CD4-positive, CD25-positive, alpha-beta regulatory T cell (primary cell): ENCODE measurements around the gene DHRS7B. TPM values are rescaled to one million over a fixed set of nuclear protein-coding genes. Genes with fewer than 3 reads are reported as not detected.

Source experiments
- ATAC-seq, 2 donors: fragments of 150-1000 bp; cut with Tn5 transposase; one replicate each; pipeline ENCODE4 v1.10.0; 2021; ENCODE audit warnings: low read depth in 2 of 2, moderate number of reproducible peaks in 2 of 2, moderate library complexity in 1 of 2
- DNase-seq, 3 donors: peaks; one replicate each; pipeline versions ENCODE4 v3.0.0 to v3.0.0-alpha.2; 2012 to 2022; ENCODE audit warnings: mixed read lengths in 1 of 3
- H3K27ac ChIP-seq: one replicate; pipeline ENCODE4 v1.7.0; 2013; ENCODE audit warnings: mild to moderate bottlenecking, low read length; ENCODE audit not compliant: insufficient read depth, poor library complexity, severe bottlenecking
- H3K27me3 ChIP-seq: one replicate; pipeline ENCODE4 v1.7.0; 2013; ENCODE audit warnings: low read length; ENCODE audit not compliant: control insufficient read depth, insufficient read depth
- H3K36me3 ChIP-seq: one replicate; pipeline ENCODE4 v1.7.0; 2013; ENCODE audit warnings: mild to moderate bottlenecking, low read length, moderate library complexity; ENCODE audit not compliant: control insufficient read depth, insufficient read depth
- H3K4me1 ChIP-seq: 2 replicates; pipeline ENCODE4 v1.7.0; 2013; ENCODE audit warnings: mild to moderate bottlenecking, low read length; ENCODE audit not compliant: insufficient read depth, control insufficient read depth, poor library complexity, severe bottlenecking
- H3K4me3 ChIP-seq: one replicate; pipeline ENCODE4 v1.7.0; 2013; ENCODE audit warnings: low read depth, mild to moderate bottlenecking, low read length, moderate library complexity
- H3K9me3 ChIP-seq, 2 experiments: 1 replicate in 1 of 2; 2 replicates in 1 of 2; pipeline ENCODE4 v1.7.0; 2013; ENCODE audit warnings: low read length in 2 of 2, mild to moderate bottlenecking in 1 of 2, moderate library complexity in 1 of 2; ENCODE audit not compliant: control insufficient read depth in 2 of 2
- H3K27ac Mint-ChIP-seq, 3 donors: one replicate each; pipeline ENCODE4 v1.8.0; 2020 to 2022; ENCODE audit warnings: mild to moderate bottlenecking in 3 of 3, mixed read lengths in 3 of 3, moderate library complexity in 2 of 3
- H3K27me3 Mint-ChIP-seq: one replicate; pipeline ENCODE4 v1.8.0; 2022; ENCODE audit warnings: mild to moderate bottlenecking, mixed read lengths
- H3K36me3 Mint-ChIP-seq: one replicate; pipeline ENCODE4 v1.8.0; 2020; ENCODE audit warnings: mixed read lengths
- H3K4me1 Mint-ChIP-seq, 4 donors: one replicate each; pipeline ENCODE4 v1.8.0; 2020 to 2022; ENCODE audit warnings: mixed read lengths in 4 of 4, mild to moderate bottlenecking in 1 of 4
- H3K4me3 Mint-ChIP-seq, 4 donors: one replicate each; pipeline ENCODE4 v1.8.0; 2020 to 2022; ENCODE audit warnings: mild to moderate bottlenecking in 4 of 4, mixed read lengths in 4 of 4, moderate library complexity in 3 of 4
- H3K9me3 Mint-ChIP-seq, 7 donors: one replicate each; pipeline ENCODE4 v1.8.0; 2020 to 2022; ENCODE audit warnings: mixed read lengths in 7 of 7, mild to moderate bottlenecking in 3 of 7, moderate library complexity in 2 of 7
- polyA plus RNA-seq, 4 donors: library from polyadenylated mRNA; unstranded; fragments of 300-500 nt; fragmentation: Illumina TruSeq; gene quantifications; one replicate each; pipeline ENCODE4 v1.2.3, GENCODE V29; 2021
- total RNA-seq: library from RNA; stranded (reverse); gene quantifications from one replicate; pipeline ENCODE4 v1.2.3, GENCODE V29; 2022

Gene DHRS7B
- total and polyA plus RNA-seq, 5 donors from 2014 or later: 7.6 to 17.2 (median 12.2) TPM

- Histone ChIP-seq H3K36me3 (peaks cover 3% of the 10 kb centered on the region), H3K27me3 (no peaks in the 10 kb centered on the region), H3K4me3 (no peak overlapping the region), H3K4me1 (no peaks in the 10 kb centered on the region), H3K27ac (no peak overlapping the region), H3K9me3 (no peaks in the 10 kb centered on the region)
- Mint-ChIP-seq H3K4me1 (peaks cover 0 to 12% (median 4%) of the 10 kb centered on the region in 4 donors), H3K4me3 (peak overlapping the region in 1 of 4 donors; percentile 37), H3K9me3 (peaks cover 0 to 4% (median 0%) of the 10 kb centered on the region in 7 donors), H3K27me3 (no peaks in the 10 kb centered on the region), H3K27ac (no peak overlapping the region), H3K36me3 (no peaks in the 10 kb centered on the region)
- peak in 1 of 3 donors; percentile 35 for DNase-seq
- peak in 1 of 2 donors; percentile 32 for ATAC-seq
Observed at GRCh38 chr17:21239680-21240368, 113.1 kb downstream of the DHRS7B start.

DNA sequence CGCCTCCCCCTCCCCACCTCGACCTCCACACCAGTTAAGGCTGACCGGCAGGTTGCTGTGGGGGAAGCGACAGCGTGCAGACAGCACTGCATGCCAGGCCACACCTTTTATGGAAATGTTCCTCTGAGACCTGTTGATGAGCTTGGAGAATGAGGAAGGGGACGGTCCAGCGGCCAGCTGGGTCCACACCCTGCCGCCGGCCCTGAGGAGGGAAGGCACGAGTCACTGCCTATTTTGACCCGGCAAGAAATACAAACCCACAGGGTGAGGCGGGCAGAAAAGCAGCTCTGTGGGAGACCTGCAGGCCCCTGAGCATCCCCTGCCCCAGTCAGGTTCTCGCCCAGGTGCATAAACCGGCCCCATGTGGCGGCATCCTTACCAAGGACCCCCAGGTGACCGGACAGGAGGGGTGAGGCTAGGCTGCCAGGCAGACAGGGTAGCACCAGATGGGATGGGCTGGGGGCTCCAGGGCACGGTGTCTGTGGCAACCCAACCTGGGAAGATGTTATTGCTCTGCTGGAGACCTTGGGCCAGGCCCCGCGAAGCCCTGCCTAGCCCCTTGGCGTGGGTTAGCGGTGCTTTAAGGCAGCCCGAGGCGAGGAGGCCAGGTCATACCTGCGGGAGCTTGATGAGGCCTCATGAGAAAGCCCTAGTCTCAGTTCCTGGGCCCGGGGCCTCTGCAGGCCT, 113.7 kb downstream of the DHRS7B start:
- no peaks in the 10 kb centered on the region for H3K36me3 Mint-ChIP-seq
- ATAC-seq: no peak
- Histone ChIP-seq H3K27ac (no peak overlapping the region), H3K9me3 (no peaks in the 10 kb centered on the region), H3K36me3 (peaks cover 3% of the 10 kb centered on the region), H3K4me1 (no peaks in the 10 kb centered on the region), H3K27me3 (no peaks in the 10 kb centered on the region), H3K4me3 (no peak overlapping the region)
- H3K27ac Mint-ChIP-seq: no peak overlapping the region
- no peak overlapping the region for H3K4me3 Mint-ChIP-seq
- DNase-seq: no peak
- peaks cover 0 to 4% (median 0%) of the 10 kb centered on the region in 7 donors for H3K9me3 Mint-ChIP-seq
- peaks cover 0 to 19% (median 7%) of the 10 kb centered on the region in 4 donors for H3K4me1 Mint-ChIP-seq
- no peaks in the 10 kb centered on the region for H3K27me3 Mint-ChIP-seq

Other genes with a start within 250 kb of the DHRS7B start
- gene USP22, start 84.0 kb upstream of the DHRS7B start, total RNA-seq: 152 TPM
- 10 to 100 TPM; 32.1 to 39.8 (median 37.9) TPM for gene USP22, start 84.0 kb upstream of the DHRS7B start, polyA plus RNA-seq
- gene TMEM11, start 87.2 kb downstream of the DHRS7B start, total RNA-seq: 16.1 TPM
- 10 to 100 TPM; 30.8 to 50.3 (median 45.6) TPM for gene TMEM11, start 87.2 kb downstream of the DHRS7B start, polyA plus RNA-seq
- 12.7 TPM for gene NATD1, start 126.4 kb downstream of the DHRS7B start, total RNA-seq
- gene NATD1, start 126.4 kb downstream of the DHRS7B start, polyA plus RNA-seq: 1 to 10 TPM; 2.8 to 4.6 (median 2.8) TPM
- 70.6 TPM for gene MAP2K3, start 157.7 kb downstream of the DHRS7B start, total RNA-seq
- 10 to 100 TPM; 63.4 to 71.9 (median 68.3) TPM for gene MAP2K3, start 157.7 kb downstream of the DHRS7B start, polyA plus RNA-seq
- 0.15 TPM for gene KCNJ12, start 249.4 kb downstream of the DHRS7B start, total RNA-seq
- gene KCNJ12, start 249.4 kb downstream of the DHRS7B start, polyA plus RNA-seq: not detected